H1 (cell line): ENCODE results near the gene SLC25A34. TPM values are rescaled to one million over a fixed set of nuclear protein-coding genes. Genes with fewer than 3 reads are reported as not detected.

Source experiments
- CTCF ChIA-PET: fragments of 300-600 bp; sonication (Branson Sonifier 250); formaldehyde crosslinking; loops from one replicate; lab custom pipeline; 2021; ENCODE audit not compliant: partially characterized antibody; lab: Charles Lee
- POLR2A ChIA-PET: fragments of 300-600 bp; sonication (Branson Sonifier 250); formaldehyde crosslinking; loops from one replicate; lab custom pipeline; 2021; ENCODE audit warnings: inconsistent platforms; ENCODE audit not compliant: partially characterized antibody; lab: Charles Lee
- DNase-seq, 2 experiments: peaks; one replicate each; pipeline versions ENCODE4 v3.0.0 to v3.0.0-alpha.2; 2010 to 2022; ENCODE audit warnings: low spot score in 2 of 2, low read depth in 1 of 2, mixed read lengths in 1 of 2
- FAIRE-seq: peaks from 2 replicates; lab custom pipeline; 2011; peaks lifted over from hg19 to GRCh38; lab: Jason Lieb, UNC
- H2AFZ ChIP-seq: 2 replicates; pipeline ENCODE4 v1.8.1; 2012; ENCODE audit warnings: low read length, inconsistent platforms
- H2AK5ac ChIP-seq: 2 replicates; pipeline ENCODE4 v1.6.1; 2013; ENCODE audit warnings: low read depth, low read length
- H2BK120ac ChIP-seq: replicated peaks from 2 replicates; pipeline ENCODE3; 2013; ENCODE audit warnings: low read depth, low read length, inconsistent platforms
- H2BK12ac ChIP-seq: 2 replicates; pipeline ENCODE4 v1.6.1; 2013; ENCODE audit warnings: low read depth, low read length
- H2BK15ac ChIP-seq: 2 replicates; pipeline ENCODE4 v1.6.1; 2013; ENCODE audit warnings: low read length
- H2BK20ac ChIP-seq: 2 replicates; pipeline ENCODE4 v1.6.1; 2013; ENCODE audit warnings: low read length
- H2BK5ac ChIP-seq: 2 replicates; pipeline ENCODE4 v1.6.1; 2013; ENCODE audit warnings: low read depth, low read length
- H3K14ac ChIP-seq: 2 replicates; pipeline ENCODE4 v1.6.1; 2013; ENCODE audit warnings: inconsistent platforms; ENCODE audit not compliant: insufficient read length
- H3K18ac ChIP-seq: 2 replicates; pipeline ENCODE4 v1.6.1; 2013; ENCODE audit warnings: low read length; ENCODE audit errors: extremely low read depth
- H3K23ac ChIP-seq: 2 replicates; pipeline ENCODE4 v1.6.1; 2013; ENCODE audit warnings: inconsistent platforms; ENCODE audit not compliant: insufficient read length
- H3K23me2 ChIP-seq: 2 replicates; pipeline ENCODE4 v1.6.1; 2013; ENCODE audit warnings: low read depth, low read length
- H3K27ac ChIP-seq: 2 replicates; pipeline ENCODE4 v1.6.1; 2011; ENCODE audit warnings: low read depth, low read length, inconsistent platforms
- H3K27me3 ChIP-seq, 4 experiments: replicated peaks in 1 of 4; 1 replicate in 1 of 4; 2 replicates in 3 of 4; pipeline versions ENCODE4 v1.6.1 to v1.8.1; 2011 to 2013; ENCODE audit warnings: low read length in 3 of 4, mild to moderate bottlenecking in 3 of 4, inconsistent platforms in 2 of 4, mixed read lengths in 2 of 4, moderate library complexity in 1 of 4; ENCODE audit not compliant: control insufficient read depth in 3 of 4, insufficient read depth in 3 of 4; ENCODE audit errors: extremely low read depth in 1 of 4
- H3K36me3 ChIP-seq, 4 experiments: 2 replicates each; pipeline versions ENCODE4 v1.6.1 to v1.8.1; 2011 to 2013; ENCODE audit warnings: mild to moderate bottlenecking in 4 of 4, low read length in 3 of 4, moderate library complexity in 2 of 4, control low read depth in 1 of 4, inconsistent platforms in 1 of 4; ENCODE audit not compliant: insufficient read depth in 4 of 4, control insufficient read depth in 2 of 4
- H3K4ac ChIP-seq: replicated peaks from 2 replicates; pipeline ENCODE3; 2013; ENCODE audit warnings: low read length, low read depth, mixed read lengths, inconsistent platforms; ENCODE audit not compliant: insufficient read length
- H3K4me1 ChIP-seq, 4 experiments: replicated peaks in 1 of 4; 1 replicate in 1 of 4; 2 replicates in 3 of 4; pipeline versions ENCODE4 v1.6.1 to v1.8.1; 2011 to 2013; ENCODE audit warnings: low read length in 3 of 4, inconsistent platforms in 2 of 4, mixed read lengths in 1 of 4; ENCODE audit not compliant: insufficient read depth in 4 of 4, control insufficient read depth in 3 of 4
- H3K4me2 ChIP-seq, 2 experiments: 2 replicates each; pipeline versions ENCODE4 v1.6.1 to v1.8.1; 2011 to 2013; ENCODE audit warnings: low read depth in 2 of 2, low read length in 2 of 2, control low read depth in 1 of 2, inconsistent platforms in 1 of 2, mild to moderate bottlenecking in 1 of 2; ENCODE audit not compliant: insufficient read depth in 1 of 2
- H3K4me3 ChIP-seq, 4 experiments: fragments of 200-600, 300-600 bp in 1 of 4; sonication (generic), shearing (Covaris generic), sonication (Bioruptor Twin) in 1 of 4; 2 replicates each; pipeline versions ENCODE4 v1.5.1 to v1.8.1; 2011 to 2016; ENCODE audit warnings: low read length in 4 of 4, low read depth in 3 of 4, control low read depth in 2 of 4, inconsistent platforms in 2 of 4, mild to moderate bottlenecking in 2 of 4, mixed read lengths in 1 of 4, moderate library complexity in 1 of 4; ENCODE audit not compliant: insufficient read depth in 2 of 4; ENCODE audit errors: extremely low read depth in 1 of 4
- H3K56ac ChIP-seq: replicated peaks from 2 replicates; pipeline ENCODE3; 2013; ENCODE audit warnings: low read depth, mild to moderate bottlenecking, mixed read lengths, low read length, inconsistent platforms; ENCODE audit not compliant: insufficient read length
- H3K79me1 ChIP-seq: 2 replicates; pipeline ENCODE4 v1.6.1; 2013; ENCODE audit warnings: low read depth, low read length, control low read depth
- H3K79me2 ChIP-seq, 2 experiments: 2 replicates each; pipeline versions ENCODE4 v1.6.1 to v1.8.1; 2012 to 2013; ENCODE audit warnings: low read length in 2 of 2, mild to moderate bottlenecking in 2 of 2, inconsistent platforms in 1 of 2; ENCODE audit not compliant: insufficient read depth in 2 of 2, control insufficient read depth in 1 of 2
- H3K9ac ChIP-seq, 4 experiments: replicated peaks in 1 of 4; 1 replicate in 1 of 4; 2 replicates in 3 of 4; pipeline versions ENCODE4 v1.6.1 to v1.8.1; 2011 to 2013; ENCODE audit warnings: low read depth in 3 of 4, low read length in 3 of 4, control low read depth in 2 of 4, mild to moderate bottlenecking in 2 of 4, moderate library complexity in 2 of 4, inconsistent platforms in 1 of 4; ENCODE audit errors: extremely low read depth in 1 of 4
- H3K9me3 ChIP-seq, 2 experiments: 2 replicates each; pipeline versions ENCODE4 v1.6.1 to v1.8.1; 2012 to 2013; ENCODE audit warnings: mild to moderate bottlenecking in 2 of 2, moderate library complexity in 2 of 2, control low read depth in 1 of 2, inconsistent platforms in 1 of 2, low read depth in 1 of 2, low read length in 1 of 2, mixed read lengths in 1 of 2; ENCODE audit not compliant: insufficient read depth in 2 of 2
- H4K20me1 ChIP-seq, 2 experiments: replicated peaks in 1 of 2; 2 replicates each; pipeline versions ENCODE3 to v1.8.1; 2011 to 2013; ENCODE audit warnings: inconsistent platforms in 2 of 2, low read length in 2 of 2, mild to moderate bottlenecking in 1 of 2; ENCODE audit not compliant: insufficient read depth in 2 of 2, control insufficient read depth in 1 of 2
- H4K5ac ChIP-seq: 2 replicates; pipeline ENCODE4 v1.6.1; 2013; ENCODE audit warnings: low read length, low read depth, mixed read lengths, inconsistent platforms; ENCODE audit not compliant: insufficient read length
- H4K8ac ChIP-seq: 2 replicates; pipeline ENCODE4 v1.8.0; 2013; ENCODE audit warnings: mild to moderate bottlenecking, moderate library complexity, low read length, inconsistent platforms; ENCODE audit not compliant: insufficient read depth; ENCODE audit errors: extremely low read depth
- H4K91ac ChIP-seq: replicated peaks from 2 replicates; pipeline ENCODE3; 2013; ENCODE audit warnings: low read length, mixed read lengths, inconsistent platforms; ENCODE audit not compliant: insufficient read length
- MAFK ChIP-seq: IDR thresholded peaks from 2 replicates; pipeline ENCODE4 v1.6.1; 2012; ENCODE audit warnings: low read depth, mild to moderate bottlenecking, improper control_type of control experiment, low read length
- PHF8 ChIP-seq: fragments of 200-600 bp; sonication (generic); conservative IDR thresholded peaks from 2 replicates; pipeline ENCODE4 v1.7.1; 2012; ENCODE audit warnings: low read depth, mild to moderate bottlenecking, inconsistent platforms, low read length, moderate library complexity
- POLR2A ChIP-seq, 2 experiments: IDR thresholded peaks; 1 replicate in 1 of 2; 2 replicates in 1 of 2; pipeline ENCODE4 v1.6.1; 2011; ENCODE audit warnings: low read depth in 2 of 2, low read length in 2 of 2, mild to moderate bottlenecking in 2 of 2; ENCODE audit errors: control extremely low read depth in 1 of 2
- RFX5 ChIP-seq: IDR thresholded peaks from 2 replicates; pipeline ENCODE4 v1.6.1; 2011; ENCODE audit warnings: low read depth, low read length, improper control_type of control experiment, borderline replicate concordance
- WGBS, 2 experiments: shearing (Covaris generic) in 1 of 2; methylation state at CpG; one replicate each; pipeline versions ENCODE4 v1.1.6 to v1.1.7; 2013 to 2015; ENCODE audit warnings: low lambda C conversion rate in 2 of 2, mixed read lengths in 2 of 2, inconsistent platforms in 1 of 2, low coverage in 1 of 2, missing lambda C conversion rate in 1 of 2; ENCODE audit not compliant: insufficient replicate concordance in 2 of 2, insufficient coverage in 1 of 2, insufficient read length in 1 of 2; ENCODE audit errors: extremely low coverage in 1 of 2, missing lambda C conversion rate in 1 of 2; 5-methylcytosine and 5-hydroxymethylcytosine counted together
- polyA plus RNA-seq, 7 experiments: library from polyadenylated mRNA; depleted of rRNA in 3 of 7; stranded (reverse) in 5 of 7; unstranded in 2 of 7; fragments of >200 nt in 5 of 7; fragments of 200-250 nt in 2 of 7; gene quantifications; 1 replicate in 5 of 7; 2 replicates in 1 of 7; 4 replicates in 1 of 7; pipeline versions ENCODE4 v1.2.1 to v1.2.3, GENCODE V29; 2011 to 2013; ENCODE audit warnings: missing spikeins in 2 of 7, mixed read lengths in 2 of 7
- total RNA-seq: library from RNA; stranded (reverse); fragmentation: NEBNext Ultra II Directional; extraction: Animal tissue kit (Norgen Biotek cat#: 25700); gene quantifications from 2 replicates; pipeline ENCODE4 v1.2.1, GENCODE V29; 2021
- TF ChIP-seq, protein P1 (sequence below): IDR thresholded peaks from 2 replicates; pipeline ENCODE4 v1.6.1; 2012; ENCODE audit warnings: inconsistent platforms

SLC25A34 gene
- total and polyA plus RNA-seq, 2 of the 8 experiments (the other 6 are each of a cell fraction or from before 2014, with no cell fraction given) = 0.48 to 0.62 TPM

DNA sequence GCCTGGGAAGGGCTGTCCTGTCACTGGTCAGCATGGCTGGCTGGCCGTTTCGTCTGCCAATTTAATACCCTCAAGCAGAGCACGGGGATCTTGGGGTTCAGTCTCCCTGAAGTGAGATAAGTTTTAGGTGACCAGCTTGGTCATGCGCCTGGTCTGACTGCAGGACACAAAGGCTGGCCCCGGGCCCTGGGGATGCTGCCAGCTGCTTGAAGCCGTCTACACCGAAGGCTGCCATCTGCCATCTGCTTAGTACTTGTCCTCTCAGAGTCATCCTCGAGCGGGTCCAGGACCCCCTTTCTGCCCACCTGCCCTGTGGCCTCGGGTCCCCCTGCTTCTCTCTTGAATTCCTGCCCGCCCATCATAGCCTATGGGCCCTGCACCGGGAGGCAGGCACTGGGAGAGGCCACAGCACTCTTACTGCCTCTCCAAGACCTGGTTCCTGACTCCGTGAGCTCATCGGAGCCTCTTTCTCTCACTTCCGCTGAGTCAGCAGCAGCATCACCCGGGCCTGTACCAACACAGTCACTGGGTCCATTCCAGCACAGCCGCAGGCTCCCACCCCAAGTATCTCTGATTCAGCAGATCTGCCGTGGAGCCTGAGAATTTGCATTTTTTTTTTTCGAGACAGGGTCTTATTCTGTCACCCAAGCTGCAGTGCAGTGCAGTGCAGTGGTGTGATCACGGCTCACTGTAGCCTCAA is 29.6 kb downstream of the SLC25A34 start:
- no peak overlapping the region for H3K23ac ChIP-seq

More for the DNA sequence above, 29.6 kb downstream of the SLC25A34 start:
- peaks cover 0 to 5% (median 4%) of the 10 kb centered on the region in 4 experiments; a peak in 5 of 7 replicates for H3K4me1 ChIP-seq
- H3K36me3 ChIP-seq = peaks cover 16 to 58% (median 32%) of the 10 kb centered on the region in 4 experiments
- H4K5ac ChIP-seq = no peak overlapping the region
- H3K23me2 ChIP-seq = no peaks in the 10 kb centered on the region; the same call in 1 of the 2 replicates
- no peak overlapping the region for H3K14ac ChIP-seq
- H2BK15ac ChIP-seq = no peak overlapping the region
- no peak overlapping the region for H4K8ac ChIP-seq
- H3K4me2 ChIP-seq = no peak overlapping the region
- TF ChIP-seq RFX5 = no peak
- TF ChIP-seq PHF8 = no peak
- no peak for TF ChIP-seq POLR2A (IDR thresholded peaks at IDR 0.05; ENCODE audit: control extremely low read depth in 1 of 2, low read depth in 2 of 2, low read length in 2 of 2)
- TF ChIP-seq, protein P1, sequence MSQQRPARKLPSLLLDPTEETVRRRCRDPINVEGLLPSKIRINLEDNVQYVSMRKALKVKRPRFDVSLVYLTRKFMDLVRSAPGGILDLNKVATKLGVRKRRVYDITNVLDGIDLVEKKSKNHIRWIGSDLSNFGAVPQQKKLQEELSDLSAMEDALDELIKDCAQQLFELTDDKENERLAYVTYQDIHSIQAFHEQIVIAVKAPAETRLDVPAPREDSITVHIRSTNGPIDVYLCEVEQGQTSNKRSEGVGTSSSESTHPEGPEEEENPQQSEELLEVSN = no peak
- TF ChIP-seq MAFK = peak; percentile 76
- H2BK5ac ChIP-seq = no peak overlapping the region
- CTCF ChIA-PET = interaction anchor here (0.6 kb wide), 3 partner anchors 50 to 434 kb away, joined by 3 to 4 read pairs (median 3); no protein-coding TSS in a partner anchor
- no peak overlapping the region for H4K91ac ChIP-seq
- FAIRE-seq = no peak
- H2BK120ac ChIP-seq = no peak overlapping the region
- DNase-seq = no peak
- no peak overlapping the region for H3K56ac ChIP-seq
- H3K9ac ChIP-seq = no peak overlapping the region
- H3K27me3 ChIP-seq = no peaks in the 10 kb centered on the region
- no peak overlapping the region for H3K18ac ChIP-seq
- no peak overlapping the region for H3K4me3 ChIP-seq
- H2BK20ac ChIP-seq = no peak overlapping the region
- no peak overlapping the region for H3K27ac ChIP-seq
- no peak overlapping the region for H2BK12ac ChIP-seq
- H3K4ac ChIP-seq = no peak overlapping the region
- H3K79me2 ChIP-seq = peaks cover 0 to 31% of the 10 kb centered on the region in 2 experiments; a peak in 2 of 4 replicates
- peaks cover 13% of the 10 kb centered on the region for H3K79me1 ChIP-seq
- POLR2A ChIA-PET = interaction anchor here (0.6 to 4.9 kb wide), 8 partner anchors 10 to 611 kb away, joined by 3 to 33 read pairs (median 3); no protein-coding TSS in a partner anchor
- 91% methylated on average over 20 of the region's 20 CpGs; no CpG with 5 or more reads in 1 of the 2 experiments for WGBS, 2 experiments
- H3K9me3 ChIP-seq = no peaks in the 10 kb centered on the region
- no peak overlapping the region for H2AK5ac ChIP-seq
- H2AFZ ChIP-seq = no peak overlapping the region
- H4K20me1 ChIP-seq = peaks cover 10 to 19% of the 10 kb centered on the region in 2 experiments
